HG03457 (cell line): Measurements from ENCODE around the gene PAX7.

Experiments
- ATAC-seq: cut with Tn5 transposase; IDR thresholded peaks from one replicate; pipeline ENCODE4 v1.9.1; 2021; ENCODE audit warnings: moderate number of reproducible peaks; ENCODE audit not compliant: unreplicated experiment

Gene PAX7

GRCh38 chr1:18787825-18788385 is 157.3 kb downstream of the PAX7 start:
- ATAC-seq = no peak

- ATAC-seq = no peak
Measured at GRCh38 chr1:18789246-18789645, 158.6 kb downstream of the PAX7 start.

- ATAC-seq = no peak
Measured at GRCh38 chr1:18792747-18793146, 162.1 kb downstream of the PAX7 start.

GRCh38 chr1:18793164-18793563 is 162.5 kb downstream of the PAX7 start:
- ATAC-seq = no peak

- ATAC-seq = no peak
Measured at GRCh38 chr1:18794051-18794450, 163.4 kb downstream of the PAX7 start.

GRCh38 chr1:18794561-18794960 is 163.9 kb downstream of the PAX7 start:
- ATAC-seq = no peak

GRCh38 chr1:18795002-18795689 is 164.5 kb downstream of the PAX7 start:
- ATAC-seq = no peak

- no peak for ATAC-seq
Measured at GRCh38 chr1:18796950-18797349, 166.3 kb downstream of the PAX7 start.
